Measurements from ENCODE around the gene MYL10. TPM values are rescaled to one million over a fixed set of nuclear protein-coding genes. Genes with fewer than 3 reads are reported as not detected.

MYL10 gene
- polyA plus RNA-seq (ENCODE audit: insufficient read depth in 1 of 5, insufficient read length in 5 of 5, low replicate concordance in 1 of 5) = under 1 TPM; 0.30 to 0.55 (median 0.43) TPM
- long read RNA-seq, donor 1 = 0 reads
- long read RNA-seq, donor 2 = 0 reads
- long read RNA-seq, donor 3 = 0 reads
- long read RNA-seq, donor 4 = 0 reads
- long read RNA-seq, donor 5 = 0 reads
- long read RNA-seq, donor 6 = 0 reads
- long read RNA-seq, donor 7 = 0 reads
- long read RNA-seq, donor 8 = 0 reads

GRCh38 chr7:101629171-101629570, at the start of gene MYL10:
MYL10 (minus strand) TSS chr7:101629296; CDS start chr7:101629118, 178 bp downstream.
- DNase-seq = no peak

GRCh38 chr7:101678658-101679057, 49.6 kb upstream of the MYL10 start:
- no peak for DNase-seq

GRCh38 chr7:101677797-101678479, 48.8 kb upstream of the MYL10 start:
- DNase-seq = no peak

- no peak for DNase-seq
Observed at GRCh38 chr7:101677391-101677790, 48.3 kb upstream of the MYL10 start.

- DNase-seq = no peak
Observed at GRCh38 chr7:101676956-101677355, 47.9 kb upstream of the MYL10 start.

- DNase-seq = no peak
Observed at GRCh38 chr7:101676062-101676598, 47.0 kb upstream of the MYL10 start.

GRCh38 chr7:101674439-101674838, 45.3 kb upstream of the MYL10 start:
- no peak for DNase-seq

- DNase-seq = no peak
Observed at GRCh38 chr7:101673951-101674350, 44.9 kb upstream of the MYL10 start.

- no peak for DNase-seq
Observed at GRCh38 chr7:101673315-101673714, 44.2 kb upstream of the MYL10 start.

GRCh38 chr7:101671371-101672356, 42.6 kb upstream of the MYL10 start:
- peak; percentile 14 to 36 for DNase-seq

- DNase-seq = no peak
Observed at GRCh38 chr7:101669307-101669706, 40.2 kb upstream of the MYL10 start.

GRCh38 chr7:101668726-101669125, 39.6 kb upstream of the MYL10 start:
- no peak for DNase-seq

- DNase-seq = no peak
Observed at GRCh38 chr7:101667920-101668319, 38.8 kb upstream of the MYL10 start.

- DNase-seq = no peak
Observed at GRCh38 chr7:101667399-101667798, 38.3 kb upstream of the MYL10 start.

GRCh38 chr7:101666741-101667140, 37.6 kb upstream of the MYL10 start:
- DNase-seq = no peak

GRCh38 chr7:101666293-101666692, 37.2 kb upstream of the MYL10 start:
- no peak for DNase-seq

GRCh38 chr7:101664893-101665471, 35.9 kb upstream of the MYL10 start:
- no peak for DNase-seq

GRCh38 chr7:101664436-101664835, 35.3 kb upstream of the MYL10 start:
- DNase-seq = no peak

GRCh38 chr7:101663747-101664146, 34.7 kb upstream of the MYL10 start:
- no peak for DNase-seq

GRCh38 chr7:101662447-101662998, 33.4 kb upstream of the MYL10 start:
- DNase-seq = no peak

- no peak for DNase-seq
Observed at GRCh38 chr7:101659706-101660105, 30.6 kb upstream of the MYL10 start.

All from right lung (tissue), 10 donors.